ENCODE measurements around the gene UBE3C. TPM values are rescaled to one million over a fixed set of nuclear protein-coding genes. Genes with fewer than 3 reads are reported as not detected.

The UBE3C gene
- polyA plus RNA-seq, 1 donor from 2014 or later, result 39.0 TPM

GRCh38 chr7:157222687-157223086 is 84.0 kb downstream of the UBE3C start:
- Histone ChIP-seq H3F3A (ENCODE audit: insufficient read depth, low read length, poor library complexity, severe bottlenecking) (no peaks in the 10 kb centered on the region), H3K4me3 (ENCODE audit: low read length) (no peak overlapping the region), H3K27me3 (ENCODE audit: insufficient read depth, low read depth, low read length) (no peaks in the 10 kb centered on the region), H3K36me3 (ENCODE audit: insufficient read depth, low read length) (no peaks in the 10 kb centered on the region), H3K9me2 (ENCODE audit: insufficient read depth, low read length) (no peaks in the 10 kb centered on the region), H3K79me2 (replicated peaks; ENCODE audit: insufficient read depth, low read length) (no peaks in the 10 kb centered on the region), H3K4me2 (ENCODE audit: low read length) (no peak overlapping the region), H2AFZ (ENCODE audit: low read depth, low read length) (no peak overlapping the region), H3K9ac (ENCODE audit: low read length) (no peak overlapping the region), H3K9me3 (ENCODE audit: low read length) (no peaks in the 10 kb centered on the region), H3K27ac (ENCODE audit: low read length) (no peak overlapping the region), H4K20me1 (ENCODE audit: insufficient read depth) (no peaks in the 10 kb centered on the region)
- TF ChIP-seq TAF1 (IDR thresholded peaks at IDR 0.05; ENCODE audit: low read depth), result no peak
- TF ChIP-seq SMC3 (conservative IDR thresholded peaks at IDR 0.05; ENCODE audit: poor library complexity), result no peak
- TF ChIP-seq EP300 (conservative IDR thresholded peaks at IDR 0.05; ENCODE audit: poor library complexity, severe bottlenecking), result no peak
- no peak for TF ChIP-seq POLR2AphosphoS5 (IDR thresholded peaks at IDR 0.05)
- TF ChIP-seq MXI1 (conservative IDR thresholded peaks at IDR 0.05; ENCODE audit: poor library complexity, severe bottlenecking), result no peak
- TF ChIP-seq RAD21 (conservative IDR thresholded peaks at IDR 0.05), result no peak
- no peak for TF ChIP-seq EZH2 (IDR thresholded peaks at IDR 0.05; ENCODE audit: borderline replicate concordance, insufficient read depth, low read length, poor library complexity, severe bottlenecking)
- no peak for TF ChIP-seq REST (IDR thresholded peaks at IDR 0.05; ENCODE audit: borderline replicate concordance)
- TF ChIP-seq CTCF (IDR thresholded peaks at IDR 0.05; ENCODE audit: poor library complexity, severe bottlenecking), result no peak

- Histone ChIP-seq H3K9me3 (ENCODE audit: low read length) (no peaks in the 10 kb centered on the region), H3K4me2 (ENCODE audit: low read length) (no peak overlapping the region), H3K9me2 (ENCODE audit: insufficient read depth, low read length) (no peaks in the 10 kb centered on the region), H3K27ac (ENCODE audit: low read length) (no peak overlapping the region), H2AFZ (ENCODE audit: low read depth, low read length) (no peak overlapping the region), H3K4me3 (ENCODE audit: low read length) (no peak overlapping the region), H3K9ac (ENCODE audit: low read length) (no peak overlapping the region), H3K79me2 (replicated peaks; ENCODE audit: insufficient read depth, low read length) (no peaks in the 10 kb centered on the region), H3F3A (ENCODE audit: insufficient read depth, low read length, poor library complexity, severe bottlenecking) (no peaks in the 10 kb centered on the region), H3K36me3 (ENCODE audit: insufficient read depth, low read length) (no peaks in the 10 kb centered on the region), H3K27me3 (ENCODE audit: insufficient read depth, low read depth, low read length) (no peaks in the 10 kb centered on the region), H4K20me1 (ENCODE audit: insufficient read depth) (no peaks in the 10 kb centered on the region)
- TF ChIP-seq EP300 (conservative IDR thresholded peaks at IDR 0.05; ENCODE audit: poor library complexity, severe bottlenecking) (no peak), REST (IDR thresholded peaks at IDR 0.05; ENCODE audit: borderline replicate concordance) (no peak), SMC3 (conservative IDR thresholded peaks at IDR 0.05; ENCODE audit: poor library complexity) (peak; percentile 39), MXI1 (conservative IDR thresholded peaks at IDR 0.05; ENCODE audit: poor library complexity, severe bottlenecking) (no peak), POLR2AphosphoS5 (IDR thresholded peaks at IDR 0.05) (no peak), CTCF (IDR thresholded peaks at IDR 0.05; ENCODE audit: poor library complexity, severe bottlenecking) (peak; percentile 57), RAD21 (conservative IDR thresholded peaks at IDR 0.05) (peak; percentile 58)
Observed at GRCh38 chr7:157224627-157225026, 85.9 kb downstream of the UBE3C start.

All from neural cell (in vitro differentiated cells).